Mammary epithelial cell (primary cell): ENCODE measurements around the gene REXO4.

Source experiments
- CTCF ChIP-seq, 2 donors: IDR thresholded peaks in 1 of 2; conservative IDR thresholded peaks in 1 of 2; 2 replicates each; pipeline ENCODE4 v1.5.1; 2011 to 2012; ENCODE audit warnings: inconsistent platforms in 2 of 2, low read length in 2 of 2, mild to moderate bottlenecking in 2 of 2, control low read depth in 1 of 2, low read depth in 1 of 2; ENCODE audit not compliant: insufficient read depth in 1 of 2; ENCODE audit errors: extremely low read depth in 1 of 2
- EZH2 ChIP-seq: IDR thresholded peaks from 2 replicates; pipeline ENCODE4 v1.6.1; 2012; ENCODE audit warnings: low read length, inconsistent platforms, borderline replicate concordance

- TF ChIP-seq CTCF (conservative IDR thresholded peaks at IDR 0.05 in 1 of 2, IDR thresholded peaks at IDR 0.05 in 1 of 2; ENCODE audit: extremely low read depth in 1 of 2, insufficient read depth in 1 of 2, low read depth in 1 of 2, low read length in 2 of 2): no peak
- no peak for TF ChIP-seq EZH2
These were observed 49.4 kb downstream of the REXO4 start for GRCh38 chr9:133368249-133368881.
